AG04449 (cell line): Measurements from ENCODE around the gene BANF1.

Experiments
- CTCF ChIA-PET: fragments of 350-600 bp; formaldehyde crosslinking; extraction: SDS; loops from one replicate; lab custom pipeline; 2021; ENCODE audit warnings: antibody characterized with exemption; lab: Yijun Ruan, JAX
- POLR2A ChIA-PET: fragments of 400-600, 350-600 bp; formaldehyde crosslinking; extraction: SDS; loops from one replicate; lab custom pipeline; 2020; ENCODE audit warnings: antibody characterized with exemption, inconsistent platforms; lab: Yijun Ruan, JAX
- DNase-seq: peaks from one replicate; pipeline ENCODE4 v3.0.0-alpha.2; 2010; ENCODE audit warnings: low read depth, low spot score
- H3K4me3 ChIP-seq: 2 replicates; pipeline ENCODE4 v1.5.1; 2011; ENCODE audit warnings: low read depth, mild to moderate bottlenecking, control low read depth, low read length
- TF ChIP-seq, protein P1 (sequence below): IDR thresholded peaks from one replicate; pipeline ENCODE4 v1.5.1; 2011; ENCODE audit warnings: mild to moderate bottlenecking, moderate library complexity, low read length, control low read depth, inconsistent platforms; ENCODE audit not compliant: insufficient read depth; ENCODE audit errors: missing control alignments

The BANF1 gene

DNA sequence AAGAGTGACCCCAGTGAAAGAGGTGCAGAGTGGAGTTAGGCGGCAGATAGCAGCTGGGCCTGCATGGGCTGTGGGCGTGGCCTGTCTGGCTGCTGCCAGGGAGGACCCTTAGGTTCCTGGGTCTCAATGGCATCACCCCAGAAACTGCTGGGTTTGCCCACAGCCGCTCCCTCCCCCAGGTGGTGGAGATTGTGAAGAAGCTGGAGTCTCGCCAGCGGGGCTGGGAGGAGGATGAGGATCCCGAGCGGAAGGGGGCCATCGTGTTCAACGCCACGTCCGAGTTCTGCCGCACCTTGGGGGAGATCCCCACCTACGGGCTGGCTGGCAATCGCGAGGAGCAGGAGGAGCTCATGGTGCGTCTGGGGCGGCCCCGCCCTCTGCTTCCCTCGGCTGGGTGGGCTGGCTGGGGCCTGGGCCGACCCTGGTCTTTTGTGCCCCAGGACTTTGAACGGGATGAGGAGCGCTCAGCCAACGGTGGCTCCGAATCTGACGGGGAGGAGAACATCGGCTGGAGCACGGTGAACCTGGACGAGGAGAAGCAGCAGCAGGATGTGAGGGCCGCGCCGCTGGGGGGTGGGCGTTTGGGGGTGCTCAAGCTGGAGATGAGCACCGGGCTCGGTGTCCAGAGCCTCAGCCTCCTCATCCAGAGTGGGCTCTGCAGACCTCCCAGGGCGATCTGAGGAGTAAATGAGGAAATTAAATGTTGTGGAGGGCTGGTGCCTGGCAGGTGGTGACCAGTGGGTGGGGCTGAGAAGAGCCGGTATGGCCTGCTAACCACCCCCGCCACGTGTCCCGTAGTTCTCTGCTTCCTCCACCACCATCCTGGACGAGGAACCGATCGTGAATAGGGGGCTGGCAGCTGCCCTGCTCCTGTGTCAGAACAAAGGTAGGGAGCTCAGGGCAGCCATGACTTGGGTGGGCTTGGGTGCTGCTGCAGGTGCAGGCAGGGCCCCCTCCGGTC is 25.8 kb upstream of the BANF1 start:
- H3K4me3 ChIP-seq: no peak overlapping the region
- POLR2A ChIA-PET: no interaction called here
- DNase-seq: no peak
- CTCF ChIA-PET: interaction anchor here (1.0 to 44.9 kb wide), 6 partner anchors 9 to 159 kb away, joined by 3 to 1090 read pairs (median 6); partner anchors contain the start of genes CCDC85B, CTSW, EFEMP2 and FIBP
- TF ChIP-seq, protein P1, sequence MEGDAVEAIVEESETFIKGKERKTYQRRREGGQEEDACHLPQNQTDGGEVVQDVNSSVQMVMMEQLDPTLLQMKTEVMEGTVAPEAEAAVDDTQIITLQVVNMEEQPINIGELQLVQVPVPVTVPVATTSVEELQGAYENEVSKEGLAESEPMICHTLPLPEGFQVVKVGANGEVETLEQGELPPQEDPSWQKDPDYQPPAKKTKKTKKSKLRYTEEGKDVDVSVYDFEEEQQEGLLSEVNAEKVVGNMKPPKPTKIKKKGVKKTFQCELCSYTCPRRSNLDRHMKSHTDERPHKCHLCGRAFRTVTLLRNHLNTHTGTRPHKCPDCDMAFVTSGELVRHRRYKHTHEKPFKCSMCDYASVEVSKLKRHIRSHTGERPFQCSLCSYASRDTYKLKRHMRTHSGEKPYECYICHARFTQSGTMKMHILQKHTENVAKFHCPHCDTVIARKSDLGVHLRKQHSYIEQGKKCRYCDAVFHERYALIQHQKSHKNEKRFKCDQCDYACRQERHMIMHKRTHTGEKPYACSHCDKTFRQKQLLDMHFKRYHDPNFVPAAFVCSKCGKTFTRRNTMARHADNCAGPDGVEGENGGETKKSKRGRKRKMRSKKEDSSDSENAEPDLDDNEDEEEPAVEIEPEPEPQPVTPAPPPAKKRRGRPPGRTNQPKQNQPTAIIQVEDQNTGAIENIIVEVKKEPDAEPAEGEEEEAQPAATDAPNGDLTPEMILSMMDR: no peak

DNA sequence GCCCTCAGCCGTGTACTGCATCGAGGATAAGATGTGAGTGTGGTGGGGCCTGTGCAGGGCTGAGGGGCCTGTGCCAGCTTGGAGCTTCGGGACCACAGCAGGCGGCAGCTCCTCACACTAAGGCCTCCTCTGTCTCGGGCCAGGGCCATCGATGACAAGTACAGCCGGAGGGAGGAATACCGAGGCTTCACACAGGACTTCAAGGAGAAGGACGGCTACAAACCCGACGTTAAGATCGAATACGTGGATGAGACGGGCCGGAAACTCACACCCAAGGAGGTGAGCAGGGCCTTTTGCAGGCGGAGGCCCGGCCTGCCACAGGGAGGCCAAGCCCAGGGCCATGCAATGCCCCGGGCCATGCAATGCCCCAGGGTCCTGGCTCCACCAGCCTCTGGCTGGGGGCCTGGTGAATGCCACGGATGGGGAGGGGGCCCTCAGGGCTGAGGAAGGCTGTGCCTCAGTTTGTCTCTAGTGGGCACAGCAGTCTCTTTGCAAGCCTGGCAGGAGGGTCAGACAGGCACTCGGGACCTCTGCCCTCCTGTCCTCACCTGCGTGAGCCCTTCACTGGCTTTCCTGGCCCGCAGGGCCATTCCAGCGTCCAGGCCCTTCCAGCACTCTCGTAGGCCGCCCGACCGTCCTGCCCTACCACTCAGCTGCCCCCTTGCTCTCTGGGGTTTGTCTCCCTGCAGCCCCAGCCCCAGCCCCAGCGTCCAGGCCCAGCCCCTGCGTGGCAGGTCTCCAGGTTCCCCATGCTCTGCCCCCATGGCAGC is 24.5 kb upstream of the BANF1 start:
- CTCF ChIA-PET: interaction anchor here (1.0 to 44.9 kb wide), 6 partner anchors 10 to 267 kb away, joined by 3 to 1090 read pairs (median 3); partner anchors contain the start of genes CCDC85B, CTSW, EFEMP2 and FIBP
- TF ChIP-seq, protein P1: no peak
- POLR2A ChIA-PET: no interaction called here
- H3K4me3 ChIP-seq: no peak overlapping the region
- no peak for DNase-seq

DNA sequence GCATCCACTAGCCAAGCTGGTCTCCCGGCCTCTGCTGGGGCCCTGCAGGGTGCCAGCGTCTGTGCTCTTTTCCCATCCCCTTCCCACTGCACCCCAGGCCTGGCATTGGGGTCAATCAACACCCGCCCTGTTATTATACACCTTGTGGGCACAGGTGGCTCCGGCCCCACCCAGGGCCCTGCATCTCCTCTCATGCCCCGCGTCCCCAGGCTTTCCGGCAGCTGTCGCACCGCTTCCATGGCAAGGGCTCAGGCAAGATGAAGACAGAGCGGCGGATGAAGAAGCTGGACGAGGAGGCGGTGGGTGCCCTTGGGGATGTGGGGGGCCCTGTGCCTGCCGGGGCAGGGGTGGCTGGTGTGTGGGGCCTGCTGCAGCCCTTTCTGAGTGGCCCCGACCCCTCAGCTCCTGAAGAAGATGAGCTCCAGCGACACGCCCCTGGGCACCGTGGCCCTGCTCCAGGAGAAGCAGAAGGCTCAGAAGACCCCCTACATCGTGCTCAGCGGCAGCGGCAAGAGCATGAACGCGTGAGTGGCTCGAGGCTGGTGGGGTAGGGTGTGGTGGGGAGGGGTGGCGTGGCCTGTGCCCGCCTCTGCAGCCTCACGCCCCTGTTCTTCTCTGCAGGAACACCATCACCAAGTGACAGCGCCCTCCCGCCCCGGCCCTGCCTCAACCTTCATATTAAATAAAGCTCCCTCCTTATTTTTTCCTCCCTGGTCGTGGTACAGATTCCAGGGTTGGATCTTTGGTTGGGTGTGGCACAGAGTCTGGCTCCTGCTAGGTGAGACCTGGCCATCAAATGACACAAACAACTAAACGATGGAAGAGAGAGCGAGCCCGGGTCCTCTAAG is 23.7 kb upstream of the BANF1 start:
- TF ChIP-seq, protein P1: no peak
- ChIA-PET CTCF (interaction anchor here (1.3 to 44.9 kb wide), 4 partner anchors 9 to 268 kb away, joined by 3 to 1090 read pairs (median 5); partner anchors contain the start of genes CCDC85B, CTSW, EFEMP2 and FIBP), POLR2A (interaction anchor here (1.0 kb wide), 1 partner anchor 24 kb away, joined by 3 read pairs; no protein-coding TSS in a partner anchor)
- no peak overlapping the region for H3K4me3 ChIP-seq
- no peak for DNase-seq

DNA sequence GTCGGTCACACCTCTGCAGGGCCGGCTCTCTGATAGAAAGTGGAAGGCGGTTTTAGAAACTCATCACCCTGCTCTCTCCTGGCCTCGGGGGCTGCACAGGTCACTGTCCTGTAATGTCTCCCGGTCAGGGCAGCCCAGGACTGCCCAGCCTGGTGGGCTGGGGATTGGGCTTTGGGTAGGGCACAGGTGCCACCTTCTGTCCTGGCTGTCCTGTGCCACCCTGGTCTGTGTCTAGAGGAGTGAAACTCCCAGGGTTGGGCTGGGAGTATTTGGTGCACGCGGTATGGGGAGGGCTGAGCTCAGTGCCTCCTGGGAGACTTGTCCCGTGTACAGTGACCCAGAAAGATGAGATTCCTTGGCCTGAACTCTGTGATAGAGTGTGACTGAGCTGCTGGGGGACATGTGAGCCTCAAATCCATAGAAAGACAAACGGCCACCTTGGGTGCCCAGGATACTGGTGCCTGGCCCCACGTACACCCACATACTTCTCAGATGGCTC is 23.0 kb upstream of the BANF1 start:
- ChIA-PET POLR2A (interaction anchor here (1.0 kb wide), 1 partner anchor 23 kb away, joined by 3 read pairs; no protein-coding TSS in a partner anchor), CTCF (interaction anchor here (1.1 to 44.9 kb wide), 5 partner anchors 9 to 268 kb away, joined by 3 to 1090 read pairs (median 4); partner anchors contain the start of genes CCDC85B, CTSW, EFEMP2 and FIBP)
- no peak overlapping the region for H3K4me3 ChIP-seq
- no peak for DNase-seq
- TF ChIP-seq, protein P1: no peak

DNA sequence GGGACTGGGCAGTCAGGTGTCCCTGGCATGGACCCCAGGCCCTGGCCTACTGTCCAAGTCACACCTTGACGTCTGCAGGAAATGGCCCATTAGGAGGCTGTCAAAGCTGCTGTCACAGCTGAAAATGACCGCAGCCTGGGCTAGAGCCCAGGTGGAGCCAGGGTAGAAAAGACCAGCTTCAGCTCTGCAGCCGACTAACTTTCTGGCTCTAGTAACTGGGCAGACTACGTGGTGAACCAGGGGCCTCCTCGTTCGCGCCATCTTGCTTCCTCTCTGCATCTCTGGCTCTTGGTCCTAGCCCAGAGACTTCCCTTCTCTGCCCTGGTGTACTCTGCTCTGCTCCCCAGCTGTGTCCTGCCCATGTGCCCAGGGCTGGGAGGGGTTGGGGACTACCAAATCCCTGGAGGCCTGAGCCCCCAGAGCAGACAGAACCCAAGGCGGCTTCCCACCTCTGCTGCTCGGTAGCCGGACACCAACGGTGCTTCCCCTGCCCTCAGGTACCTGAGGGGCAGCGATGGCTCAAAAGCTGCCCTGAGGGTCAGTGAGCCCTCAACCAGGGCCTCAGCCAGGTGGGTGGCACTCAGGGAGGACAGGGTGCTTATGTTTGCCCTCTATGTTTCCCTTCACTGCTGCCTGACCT is 21.1 kb upstream of the BANF1 start:
- no peak overlapping the region for H3K4me3 ChIP-seq
- TF ChIP-seq, protein P1: no peak
- CTCF ChIA-PET: interaction anchor here (1.0 to 44.9 kb wide), 2 partner anchors 10 to 99 kb away, joined by 4 to 1090 read pairs; partner anchors contain the start of genes CCDC85B, CTSW, EFEMP2 and FIBP
- POLR2A ChIA-PET: interaction anchor here (2.5 kb wide), 1 partner anchor 90 kb away, joined by 7 read pairs; the partner anchor contains the start of gene CCDC85B
- DNase-seq: no peak
